Stimulated activated CD4-positive, alpha-beta T cell treated with anti-CD3 and anti-CD28 coated beads, TNF-alpha, amount 100 ng/mL, for 48 hours (primary cell): ENCODE results near the gene ERMARD.
"Not testable (repeated sequence)": the region's sequence is repeated elsewhere in the genome, so short reads cannot be mapped to it uniquely, and the experiment has no call there.

Source experiments
- DNase-seq, 3 donors: peaks; one replicate each; pipeline ENCODE4 v3.0.0-alpha.2; 2020; ENCODE audit warnings: low read depth in 3 of 3

The ERMARD gene

DNA sequence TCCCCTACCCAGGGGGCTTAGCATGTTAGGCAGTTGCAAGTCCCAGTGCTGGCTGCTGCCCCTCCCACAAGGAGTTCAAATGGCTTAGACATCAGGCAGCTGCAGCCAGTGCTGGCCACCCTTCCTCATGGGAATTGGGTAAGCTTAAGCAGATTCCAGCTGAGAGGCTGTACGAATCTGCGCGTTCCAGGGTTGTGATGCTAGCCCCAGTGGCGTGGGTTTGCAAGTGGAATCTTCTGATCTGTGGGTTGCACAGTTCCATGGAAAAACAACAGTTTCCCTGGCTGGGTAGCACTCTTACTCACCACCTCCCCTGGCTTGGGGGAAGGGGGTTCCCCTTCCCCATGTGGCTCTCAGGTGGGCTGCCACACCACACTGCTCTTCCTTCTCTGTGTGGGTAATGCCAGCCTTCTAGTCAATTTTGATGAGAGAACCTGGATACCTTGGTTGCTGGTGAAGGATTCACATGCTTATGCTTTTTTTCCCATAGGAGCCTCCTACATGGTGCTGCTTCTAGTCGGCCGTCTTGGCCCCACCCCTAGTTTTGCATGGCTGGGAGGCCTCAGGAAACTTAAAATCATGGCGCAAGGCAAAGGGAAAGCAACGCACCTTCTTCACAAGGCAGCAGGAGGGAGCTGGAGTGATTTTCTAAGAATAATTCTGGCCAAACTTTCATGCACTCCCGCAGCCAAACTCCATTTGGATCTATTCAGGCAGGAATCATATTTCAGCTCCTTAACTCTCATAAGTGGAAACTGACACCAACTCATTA is 13.0 kb upstream of the ERMARD start:
- no peak for DNase-seq

DNA sequence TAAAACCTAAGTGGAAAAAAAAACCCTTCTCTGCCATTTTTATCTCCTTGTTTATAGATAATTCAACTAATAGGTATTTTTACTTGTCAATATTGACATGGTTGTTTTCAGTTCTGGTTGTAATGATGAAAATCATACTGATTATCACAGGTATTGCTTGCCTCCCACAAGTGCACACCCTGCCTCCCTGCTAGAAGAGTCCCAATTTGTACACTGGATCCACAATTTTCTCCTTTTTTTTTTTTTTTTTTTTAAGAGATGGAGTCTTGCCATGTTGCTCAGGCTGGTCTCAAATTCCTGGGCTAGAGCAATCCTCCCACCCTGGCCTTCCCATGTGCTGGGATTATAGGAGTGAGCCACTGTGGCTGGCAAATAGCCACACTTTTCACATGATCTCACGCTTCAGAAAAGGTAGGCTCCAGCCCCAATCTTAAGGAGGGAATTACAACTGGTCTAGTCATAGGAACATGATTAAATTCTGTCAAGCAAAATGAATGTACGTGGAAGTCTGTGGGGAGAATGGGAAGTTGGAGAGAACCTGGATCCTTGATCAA is 12.4 kb upstream of the ERMARD start:
- no peak for DNase-seq

DNA sequence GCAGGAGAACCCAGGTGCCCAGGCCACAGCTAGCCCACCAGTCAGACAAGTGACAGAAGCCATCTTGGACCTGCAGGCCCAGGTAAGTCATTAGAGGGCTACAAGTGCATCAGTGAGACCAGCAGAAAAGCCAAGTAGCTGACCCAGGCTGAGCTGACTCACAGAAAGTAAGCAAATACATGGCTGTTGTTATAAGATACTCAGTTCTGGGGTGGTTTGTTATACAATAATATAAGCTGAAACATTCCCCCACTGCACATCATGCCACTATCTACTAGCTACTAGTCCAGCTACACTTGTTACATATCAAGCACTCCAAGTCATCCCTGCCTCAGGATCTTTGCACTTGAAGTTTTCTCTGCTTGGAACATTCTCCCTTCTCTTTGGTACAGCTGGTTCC is 10.1 kb upstream of the ERMARD start:
- no peak for DNase-seq

DNA sequence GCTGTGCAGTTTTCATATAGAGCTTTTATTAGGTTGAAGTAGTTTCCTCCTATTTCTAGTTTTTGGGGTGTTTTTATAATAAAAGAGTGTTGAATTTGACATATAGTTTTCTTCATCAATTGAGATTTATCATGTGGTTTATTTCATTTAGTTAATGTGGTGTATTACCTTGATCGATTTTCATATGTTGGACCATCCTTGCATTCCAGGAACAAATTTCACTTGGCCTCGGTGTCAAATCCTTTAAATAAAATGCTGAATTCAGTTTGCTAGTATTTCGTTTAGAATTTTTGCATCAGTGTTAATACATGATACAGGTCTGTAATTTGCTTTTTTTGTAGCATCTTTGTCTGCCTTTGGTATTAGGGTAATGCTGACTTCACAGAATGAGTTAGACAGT is 6.0 kb upstream of the ERMARD start:
- DNase-seq: no peak

DNA sequence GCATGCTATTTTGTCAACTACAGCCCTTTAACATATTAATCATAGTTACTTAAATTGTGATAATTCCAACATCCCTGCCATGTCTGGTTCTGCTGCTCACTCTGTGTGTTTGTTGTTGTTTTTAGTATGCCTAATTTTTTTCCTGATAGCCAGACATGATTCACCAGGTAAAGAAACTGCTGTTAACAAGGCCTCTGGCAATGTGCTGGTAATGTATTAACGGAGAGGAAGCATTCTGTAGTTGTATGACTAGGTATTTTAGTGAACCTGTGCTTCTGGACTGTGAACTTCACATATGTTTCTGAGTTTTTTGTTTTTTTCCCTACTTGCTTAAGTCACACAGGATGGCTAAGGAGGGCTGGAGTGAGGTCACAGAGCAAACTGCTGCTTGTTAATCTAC is 4.9 kb upstream of the ERMARD start:
- DNase-seq: no peak

DNA sequence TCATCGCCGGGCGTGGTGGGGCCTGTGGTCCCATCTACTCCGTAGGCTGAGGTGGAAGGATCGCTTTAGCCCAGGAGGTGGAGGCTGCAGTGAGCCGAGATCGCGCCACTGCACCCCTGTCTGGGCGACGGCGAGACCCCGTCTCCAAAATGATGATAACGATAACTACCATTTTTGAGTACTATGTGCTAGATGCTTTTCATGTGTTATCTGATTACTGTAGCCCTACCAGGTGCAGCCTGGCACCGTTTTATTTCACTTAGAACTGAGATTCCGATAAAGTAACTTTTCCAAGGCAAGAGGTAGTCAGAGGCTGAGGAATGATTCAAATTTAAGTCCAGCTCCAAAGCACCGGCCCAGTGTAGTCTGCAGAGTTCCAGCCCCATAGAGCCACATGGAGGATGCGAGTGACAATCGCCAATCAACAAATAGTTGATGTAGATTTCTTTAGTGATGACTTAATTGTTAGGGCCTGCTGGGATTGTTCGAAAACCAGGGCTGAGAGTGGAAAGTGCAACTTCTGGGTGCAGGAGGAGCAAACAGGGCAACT is 727 bp downstream of the ERMARD start:
- DNase-seq: no peak

DNA sequence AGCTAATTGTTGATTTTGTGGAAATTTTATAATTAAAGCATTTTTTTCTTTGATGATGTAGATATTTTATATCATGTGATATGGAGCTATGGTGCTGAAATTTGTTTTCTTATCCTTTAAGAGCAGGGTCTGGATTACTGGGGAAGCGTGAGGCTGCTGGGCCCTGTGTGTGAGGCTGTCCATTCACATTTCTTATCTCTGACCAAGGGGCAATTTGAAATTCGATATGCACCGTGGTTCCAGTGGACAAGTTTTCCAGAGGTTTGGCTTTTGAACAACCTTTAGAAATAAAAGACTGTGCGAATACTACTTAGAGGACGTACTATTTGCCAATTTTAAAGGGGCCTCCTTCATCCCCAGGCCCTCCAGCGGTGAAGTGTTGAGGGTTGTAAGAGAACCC is 3.7 kb downstream of the ERMARD start:
- DNase-seq: no peak

DNA sequence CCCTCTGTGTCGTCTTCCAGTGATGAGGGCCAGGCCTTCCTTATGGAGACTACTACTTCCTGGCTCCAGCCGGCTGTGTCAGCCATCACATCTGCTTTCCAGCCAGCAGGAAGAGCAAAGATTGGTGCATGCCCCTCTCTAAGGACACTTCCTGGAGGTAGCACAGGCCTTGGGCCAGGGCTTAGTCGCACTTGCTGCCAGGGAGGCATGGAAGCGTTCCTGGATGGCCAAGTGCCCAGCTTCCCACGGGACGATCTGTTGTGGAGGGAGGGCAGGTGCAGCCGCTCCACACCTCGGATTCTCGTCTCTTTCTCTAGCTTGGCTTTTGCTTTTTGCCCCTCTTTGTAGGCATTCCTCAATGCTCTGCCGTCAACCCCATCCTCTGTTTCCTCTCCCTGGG is 11.9 kb downstream of the ERMARD start:
- DNase-seq: no peak

DNA sequence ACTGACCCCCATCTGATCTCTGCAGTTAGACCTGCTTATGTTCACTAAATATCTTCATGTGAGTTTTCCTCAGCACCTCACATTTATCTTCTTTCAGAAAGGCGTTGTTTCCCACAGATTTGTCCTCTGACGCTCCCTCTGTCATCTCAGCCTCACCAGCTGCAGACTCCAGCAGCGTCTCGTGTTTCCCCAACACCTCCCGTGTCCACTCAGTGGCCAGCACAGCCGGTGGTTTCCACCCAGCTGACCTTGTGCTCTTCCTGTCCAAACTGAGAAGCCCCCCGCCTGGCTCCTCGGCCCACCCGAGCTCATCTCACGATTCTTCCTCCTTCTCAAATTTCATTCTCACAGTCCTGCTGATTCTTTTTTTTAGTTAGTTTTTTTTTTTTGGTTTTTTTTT is 12.5 kb downstream of the ERMARD start:
- DNase-seq: no peak

DNA sequence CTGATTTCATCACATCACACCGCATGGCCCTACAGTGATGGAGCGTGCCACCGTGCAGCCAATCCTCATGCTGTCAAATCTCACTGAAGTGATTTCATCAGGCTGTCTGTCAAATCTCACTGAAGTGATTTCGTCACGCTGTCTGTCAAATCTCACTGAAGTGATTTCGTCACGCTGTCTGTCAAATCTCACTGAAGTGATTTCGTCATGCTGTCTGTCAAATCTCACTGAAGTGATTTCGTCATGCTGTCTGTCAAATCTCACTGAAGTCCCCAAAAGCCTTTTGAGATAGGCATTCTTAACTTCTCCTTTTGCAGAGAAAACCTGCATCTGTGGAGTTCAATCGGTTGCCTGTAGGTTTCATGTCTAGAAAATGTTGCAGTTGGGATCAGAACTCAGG is 14.4 kb downstream of the ERMARD start:
- DNase-seq: not testable (repeated sequence)

DNA sequence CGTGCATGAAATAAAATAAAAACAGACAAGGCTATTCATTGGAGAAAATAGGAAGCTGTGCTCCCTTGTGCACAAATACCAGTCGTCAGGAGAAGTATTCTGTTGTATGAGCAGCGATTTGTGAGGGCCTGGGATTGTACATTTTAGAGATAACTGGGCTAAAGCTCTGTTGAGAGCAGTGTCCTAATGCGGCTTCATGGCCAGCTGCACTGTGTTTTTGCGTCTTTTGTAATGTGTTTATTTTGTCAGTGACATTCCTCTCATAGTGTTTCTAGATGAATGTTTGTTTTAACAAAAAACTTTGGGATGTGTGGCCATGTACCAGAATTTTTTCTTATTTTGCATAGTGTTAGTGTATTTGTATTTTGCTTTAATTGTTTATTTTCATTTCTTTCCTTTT is 14.8 kb downstream of the ERMARD start:
- DNase-seq: no peak

DNA sequence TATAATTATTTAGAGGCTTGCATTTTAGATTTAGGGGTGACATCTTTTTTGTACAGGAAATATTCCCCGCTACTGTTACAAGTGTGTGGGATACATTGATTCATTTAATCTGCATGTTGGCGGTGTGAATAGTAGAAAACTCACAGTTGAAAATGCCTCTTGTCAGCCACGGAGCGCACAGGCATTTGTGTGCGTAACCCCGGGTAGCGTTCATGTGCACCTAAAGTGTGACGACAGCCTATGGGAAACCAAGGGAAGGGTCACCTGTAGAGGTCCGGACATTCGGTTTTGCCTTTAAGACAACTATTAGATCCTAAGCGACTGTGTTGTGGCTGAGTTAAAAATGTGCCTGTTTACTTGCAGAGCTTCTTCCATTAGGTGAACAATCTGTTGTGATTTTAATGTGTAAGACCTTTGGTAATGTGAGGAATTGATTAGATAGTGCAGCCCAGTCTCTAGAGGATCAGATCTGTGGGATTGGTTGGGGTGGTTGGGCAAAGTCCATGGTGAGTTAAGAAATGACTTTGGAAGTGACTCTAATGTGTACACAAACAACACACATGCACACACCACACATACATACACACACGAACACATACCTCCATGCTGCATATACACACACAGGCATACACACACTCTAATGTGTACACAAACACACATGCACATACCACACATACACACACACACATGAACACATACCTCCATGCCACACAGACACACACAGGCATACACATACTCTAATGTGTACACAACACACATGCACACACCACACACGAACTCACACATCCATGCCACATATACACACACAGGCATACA is 15.7 kb downstream of the ERMARD start:
- no peak for DNase-seq

DNA sequence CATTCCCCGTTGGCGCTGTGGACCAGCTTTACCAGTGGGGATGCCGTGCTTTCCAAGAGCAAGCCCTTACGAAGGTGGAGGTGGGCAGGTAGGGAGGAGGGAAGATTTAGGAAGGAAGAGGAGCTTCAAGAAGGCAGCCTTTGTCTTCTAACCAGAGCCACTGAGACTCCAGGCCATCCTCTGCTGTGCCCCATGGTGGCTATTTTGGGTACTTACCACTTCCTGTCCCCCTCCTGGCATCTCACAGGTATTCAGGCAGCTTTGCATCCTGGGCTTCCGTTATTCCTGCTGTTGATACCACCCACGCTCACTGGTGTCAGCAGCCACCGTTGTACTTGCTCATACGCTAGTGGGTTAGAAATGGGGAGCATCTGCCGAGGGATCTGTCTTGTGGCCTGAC is 22.9 kb downstream of the ERMARD start:
- no peak for DNase-seq

DNA sequence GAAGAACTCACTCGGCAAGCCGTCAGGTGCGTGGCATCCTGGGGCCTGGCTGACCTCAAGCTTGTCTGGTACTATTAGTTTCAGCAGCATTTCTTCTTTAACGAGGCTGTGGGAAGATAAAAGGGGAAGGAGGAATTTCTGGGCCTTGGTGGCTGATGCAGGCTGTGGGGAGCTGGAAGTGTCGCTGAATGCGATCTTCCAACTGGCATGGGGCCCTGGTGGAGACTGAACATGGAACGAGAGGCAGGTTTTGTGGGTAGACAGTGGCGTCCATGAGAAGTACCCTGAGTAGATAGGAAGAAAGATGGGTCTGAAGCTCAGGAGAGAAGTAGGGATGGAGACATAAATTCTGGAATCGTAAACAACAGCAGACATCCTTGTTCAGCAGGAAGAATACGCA is 23.9 kb downstream of the ERMARD start:
- no peak for DNase-seq

DNA sequence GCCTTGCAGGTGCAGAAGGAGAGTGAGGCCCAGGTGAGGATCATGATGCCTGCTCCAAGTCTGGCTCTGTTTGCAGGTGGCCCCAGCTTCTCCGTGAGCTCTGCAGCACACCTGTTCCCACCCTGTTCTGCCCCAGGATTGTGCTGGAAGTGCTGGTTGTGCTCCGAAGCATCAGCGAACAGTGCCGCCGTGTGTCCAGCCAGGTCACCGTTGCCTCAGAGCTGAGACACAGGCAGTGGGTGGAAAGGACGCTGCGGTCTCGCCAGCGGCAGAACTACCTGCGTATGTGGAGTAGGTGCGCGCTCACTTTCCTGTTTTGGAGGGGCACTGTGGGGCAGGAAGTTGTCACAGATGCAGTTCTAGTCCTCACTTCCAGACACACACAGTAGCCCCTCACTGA is 25.0 kb downstream of the ERMARD start:
- no peak for DNase-seq

DNA sequence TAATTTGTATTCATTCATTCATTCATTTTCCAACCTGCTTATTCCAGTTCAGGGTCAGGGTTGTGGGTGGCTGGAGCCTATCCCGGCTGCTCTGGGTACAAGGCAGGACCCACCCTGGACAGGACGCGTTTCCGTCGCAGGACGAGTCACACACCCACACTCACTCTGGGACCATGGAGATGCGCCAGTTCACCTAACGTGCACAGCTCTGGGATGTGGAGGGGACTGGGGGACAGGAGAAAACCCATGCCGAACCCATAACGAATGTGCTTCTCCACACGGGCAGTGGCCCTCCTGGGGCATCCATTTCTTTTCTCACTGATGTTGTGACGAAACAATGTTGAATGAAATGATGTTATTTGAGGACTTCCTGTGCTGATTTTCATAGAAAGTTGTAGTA is 26.5 kb downstream of the ERMARD start:
- DNase-seq: no peak

DNA sequence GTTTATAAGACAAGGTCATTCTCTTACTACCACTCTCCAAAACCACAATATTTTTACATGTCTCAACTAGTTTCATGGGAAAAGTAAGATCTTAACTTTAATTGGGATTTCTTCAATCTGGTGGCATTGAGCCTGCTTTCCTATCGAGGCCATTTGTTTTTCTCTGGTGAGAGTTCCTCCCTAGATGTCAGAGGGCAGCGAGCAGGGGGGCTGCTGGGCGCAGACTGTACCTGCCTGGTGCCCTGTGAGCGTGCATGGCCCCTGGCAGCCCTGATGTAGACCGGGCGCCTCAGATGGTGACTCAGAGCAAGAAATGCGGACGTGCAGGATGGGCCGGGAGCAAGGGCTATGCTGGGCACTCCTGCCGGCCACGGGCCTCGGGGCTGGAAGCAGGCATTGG is 27.2 kb downstream of the ERMARD start:
- no peak for DNase-seq

DNA sequence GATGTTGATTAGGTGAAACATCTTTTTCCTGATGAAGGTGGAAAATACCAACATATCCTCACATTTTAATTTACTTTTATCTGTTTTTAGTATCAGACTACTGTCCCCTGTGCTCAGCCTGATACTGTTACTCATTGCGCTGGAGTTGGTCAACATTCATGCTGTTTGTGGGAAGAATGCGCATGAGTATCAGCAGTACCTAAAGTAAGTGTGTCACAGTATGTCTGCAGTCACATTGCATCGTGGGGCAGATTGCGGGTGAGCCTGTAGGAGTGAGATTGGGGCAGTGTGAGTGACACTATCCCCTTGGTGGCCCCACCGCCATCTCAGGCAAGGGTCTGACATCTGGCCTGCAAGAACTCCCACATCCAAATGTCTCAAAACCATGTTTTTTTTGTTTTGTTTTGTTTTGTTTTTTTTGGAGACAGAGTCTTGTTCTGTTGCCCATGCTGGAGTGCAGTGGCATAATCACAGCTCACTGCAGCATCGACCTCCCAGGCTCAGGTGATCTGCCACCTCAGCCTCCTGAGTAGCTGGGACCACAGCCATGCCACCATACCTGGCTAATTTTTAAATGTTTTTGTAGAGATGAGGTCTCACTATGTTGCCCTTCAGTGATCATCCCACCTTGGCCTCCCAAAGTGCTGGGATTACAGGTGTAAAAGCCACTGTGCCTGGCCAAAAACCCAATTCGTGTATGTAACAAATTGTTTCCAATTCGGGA is 27.8 kb downstream of the ERMARD start:
- no peak for DNase-seq

DNA sequence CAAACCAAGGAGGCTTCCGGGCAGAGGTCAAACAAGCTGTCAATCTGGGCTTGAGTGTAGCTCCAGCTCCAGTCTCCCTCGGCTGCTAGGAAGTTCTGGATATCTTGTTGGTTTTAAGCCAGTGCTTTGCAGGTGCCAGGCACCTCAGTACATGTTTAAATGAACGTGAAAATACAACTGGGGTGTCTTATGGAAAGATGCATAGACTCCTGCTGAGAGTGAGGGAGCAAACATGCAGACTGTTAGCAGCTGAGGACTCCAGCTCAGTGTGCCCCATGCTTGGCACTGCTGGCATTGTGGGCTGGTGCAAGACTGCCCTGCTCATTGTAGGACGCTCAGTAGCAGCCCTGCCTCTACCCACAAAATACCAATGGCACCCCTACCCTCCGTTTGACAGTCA is 28.5 kb downstream of the ERMARD start:
- no peak for DNase-seq

DNA sequence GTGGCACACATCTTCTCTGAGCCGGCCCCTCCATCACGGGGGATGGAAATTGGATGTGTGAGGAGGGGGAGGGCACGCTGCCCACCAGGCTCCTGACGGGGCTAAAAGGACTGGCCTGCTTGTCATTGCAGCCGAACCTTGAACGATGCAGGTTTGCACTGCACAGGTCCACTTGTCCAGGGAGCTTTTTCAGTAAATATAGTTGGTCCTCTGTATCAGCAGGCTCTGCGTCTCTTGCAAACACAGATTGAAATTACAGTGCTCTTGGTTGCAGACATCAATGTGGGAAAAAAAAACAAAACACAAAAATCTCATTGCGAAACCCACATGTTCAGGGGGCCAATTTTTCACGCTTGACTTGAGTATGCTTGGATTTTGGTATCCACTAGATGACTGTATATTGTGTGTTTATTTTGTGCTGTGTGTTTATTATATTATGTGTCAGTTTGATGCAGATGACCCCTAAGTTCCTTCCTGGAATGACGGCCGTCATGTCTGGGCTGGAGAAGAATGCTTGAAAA is 29.2 kb downstream of the ERMARD start:
- DNase-seq: no peak

DNA sequence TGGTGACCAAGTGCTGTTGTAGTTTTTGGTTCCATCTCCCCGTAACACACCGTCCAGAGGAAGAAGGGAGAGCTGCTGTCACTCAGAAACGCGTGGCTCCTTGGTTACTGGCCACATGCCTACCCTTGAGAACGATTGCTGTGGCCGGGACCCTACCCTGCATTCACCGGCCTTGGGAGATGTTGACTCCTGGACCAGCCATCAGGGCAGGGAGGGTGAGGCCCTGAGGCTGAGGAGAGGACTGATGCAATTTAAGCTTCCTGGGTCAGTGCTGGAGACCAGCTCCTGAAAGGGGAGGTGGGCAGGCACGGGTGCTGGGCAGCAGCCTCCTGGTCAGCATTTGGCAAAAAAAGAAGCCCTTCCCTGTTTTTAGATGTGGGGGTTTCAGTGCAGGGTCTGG is 31.5 kb downstream of the ERMARD start:
- DNase-seq: no peak

DNA sequence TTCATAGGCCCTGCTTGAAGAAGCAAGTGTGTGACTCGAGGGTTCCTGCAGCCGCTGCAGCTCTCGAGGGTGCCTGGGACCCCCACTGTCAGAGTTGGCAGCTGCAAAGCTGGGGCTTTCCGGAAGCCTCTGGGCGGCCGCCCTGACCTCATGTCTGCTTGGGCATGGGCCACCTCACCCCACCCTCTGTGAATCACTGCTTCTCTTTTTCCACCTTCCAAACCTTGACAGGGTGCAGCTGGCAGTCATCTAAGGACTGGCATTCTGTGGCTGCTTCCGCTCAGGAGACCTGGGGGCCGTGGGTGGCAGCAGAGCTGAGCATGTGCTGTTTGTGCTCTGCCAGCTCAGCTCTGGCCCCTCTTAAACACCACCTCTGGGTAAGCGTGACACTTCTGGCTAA is 32.0 kb downstream of the ERMARD start:
- no peak for DNase-seq
